Glomerular visceral epithelial cell (primary cell): ENCODE results near the gene ZNF841.
A peak's percentile ranks its signal among the peaks of the same experiment; 100 is the strongest.
"Not testable (repeated sequence)": the region's sequence is repeated elsewhere in the genome, so short reads cannot be mapped to it uniquely, and the experiment has no call there.

Source experiments
- DNase-seq: peaks from one replicate; pipeline ENCODE4 v3.0.0-alpha.2; 2016; ENCODE audit errors: extremely low spot score

ZNF841 gene

GRCh38 chr19:52095172-52096014, at the start of gene ZNF841:
TSS of gene ZNF841 (minus strand) at chr19:52095765. CDS start at chr19:52084801, 10,964 bp downstream.
- peak; percentile 88 for DNase-seq

DNA sequence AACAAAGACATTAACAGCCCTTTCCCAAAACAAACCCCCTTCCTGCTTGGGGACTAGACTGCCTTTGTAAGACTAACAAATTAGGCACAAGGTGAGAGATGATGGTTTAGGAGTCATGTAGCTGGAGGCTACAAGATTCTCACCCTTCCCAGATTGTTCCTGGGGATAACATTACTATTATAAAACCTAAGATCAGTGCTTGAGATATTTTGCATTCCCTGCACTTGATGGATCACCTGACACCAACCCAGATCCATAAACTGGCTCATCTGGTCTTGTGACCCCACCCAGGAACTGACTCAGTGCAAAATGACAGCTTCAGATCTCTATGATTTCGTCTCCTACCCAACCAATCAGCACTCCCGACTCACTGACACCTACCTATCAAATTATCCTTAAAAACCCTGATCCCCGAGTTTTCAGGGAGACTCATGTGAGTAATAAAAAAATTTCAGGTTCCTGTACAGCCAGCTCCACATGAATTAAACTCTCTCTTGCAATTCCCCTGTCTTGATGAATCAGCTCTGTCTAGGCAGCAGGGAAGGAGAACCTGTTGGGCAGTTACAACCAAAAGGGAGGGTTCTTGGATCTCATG, 46.5 kb upstream of the ZNF841 start:
- DNase-seq: no peak

DNA sequence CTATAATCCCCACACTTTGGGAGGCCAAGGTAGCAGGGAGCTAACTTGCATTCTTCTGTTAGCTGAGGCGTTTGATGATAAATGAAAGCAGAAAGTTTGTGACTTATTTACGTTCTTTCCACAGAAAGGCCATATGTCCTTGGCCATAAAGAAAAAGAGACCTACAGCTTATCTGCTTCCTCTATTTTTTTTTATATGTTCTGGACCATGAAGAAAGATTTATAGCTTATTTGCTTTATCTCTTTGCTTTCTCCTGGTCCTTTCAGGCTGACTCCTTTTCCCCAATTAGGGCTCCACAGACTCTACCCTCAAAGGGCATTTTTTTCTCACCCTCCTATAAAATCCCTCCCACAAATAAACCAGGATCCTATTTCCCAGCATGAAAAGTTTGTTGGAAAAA, 45.6 kb upstream of the ZNF841 start:
- DNase-seq: no peak

GRCh38 chr19:52140032-52140710, 44.6 kb upstream of the ZNF841 start:
- no peak for DNase-seq

DNA sequence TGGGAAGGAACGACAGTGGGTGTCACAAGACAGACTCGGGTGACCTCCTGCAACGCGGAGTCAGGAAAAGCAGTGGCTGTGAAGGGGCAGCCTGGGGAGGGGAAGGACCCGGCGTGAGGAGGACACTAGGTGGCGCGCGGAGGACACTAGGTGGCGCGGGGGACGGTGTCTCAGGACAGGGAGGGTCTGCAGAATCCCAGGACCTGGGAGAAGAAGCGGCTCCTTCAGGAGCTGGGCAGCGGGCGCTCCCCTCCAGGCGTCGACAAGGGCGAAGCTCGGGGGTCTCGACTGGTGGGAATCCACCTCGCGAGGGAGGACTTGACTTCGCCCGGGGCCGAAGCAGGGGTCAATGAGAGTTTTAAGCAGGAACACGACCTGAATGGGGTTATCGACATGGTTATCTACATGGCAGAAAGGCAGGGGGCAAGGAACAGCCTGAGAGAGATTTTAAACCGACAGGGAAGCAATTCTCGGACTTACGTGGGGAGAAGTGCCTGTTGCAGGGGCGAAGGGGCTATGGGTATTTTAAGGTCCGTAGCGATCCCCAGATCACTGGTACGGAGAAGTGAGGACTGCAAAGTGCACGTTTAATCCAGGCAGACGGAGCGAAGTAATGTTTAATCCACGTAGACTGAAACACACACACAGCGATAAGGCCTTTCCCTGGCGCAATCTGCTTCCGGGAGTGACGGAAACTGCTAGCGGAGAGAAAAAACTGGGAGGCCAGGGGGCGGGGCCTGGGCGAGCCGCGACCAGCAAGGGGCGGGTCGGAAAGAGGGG, 43.9 kb upstream of the ZNF841 start, which contains the start of gene ZNF616:
ZNF616 (minus strand) TSS at position 687 of the 780 bp plus-strand sequence. CDS start 9,426 bp downstream, outside the sequence.
- peak; percentile 89 for DNase-seq

- DNase-seq: no peak
Measured at GRCh38 chr19:52138983-52139251, 43.4 kb upstream of the ZNF841 start.

DNA sequence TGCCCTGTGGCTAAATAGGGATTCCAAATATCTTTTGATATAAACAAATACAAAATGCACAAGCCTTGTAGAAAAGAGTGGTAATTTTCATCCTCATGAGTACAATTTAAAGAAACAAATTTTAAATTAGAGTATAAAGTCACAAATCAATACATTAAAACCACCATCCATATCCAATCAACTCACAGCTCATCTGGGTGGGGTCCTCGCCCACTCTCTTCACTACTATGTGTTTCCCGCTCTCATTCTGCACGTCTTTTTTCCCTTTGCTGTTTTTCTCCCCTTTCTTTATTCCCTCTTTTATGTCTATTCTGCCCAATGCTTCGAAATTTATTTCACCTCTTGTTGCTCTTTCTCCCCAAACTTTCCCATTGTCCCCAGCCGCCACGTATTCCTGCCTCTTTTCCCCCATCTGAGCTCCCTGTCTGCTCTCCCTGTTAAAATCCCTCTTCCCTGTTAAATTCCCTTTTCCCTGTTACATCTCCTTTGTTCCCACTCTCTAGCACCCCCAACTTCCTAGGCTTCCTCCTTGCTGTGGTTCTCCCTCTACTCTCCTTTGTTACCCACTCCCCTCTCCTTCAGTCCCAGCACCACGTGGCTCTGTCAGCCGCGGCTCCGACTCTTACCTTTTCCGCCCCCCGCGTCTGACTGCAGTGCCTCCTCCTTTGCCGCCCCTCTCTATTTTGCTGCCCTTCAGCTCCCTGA, 42.9 kb upstream of the ZNF841 start:
- DNase-seq: peak; percentile 7

GRCh38 chr19:52120286-52120685, 24.7 kb upstream of the ZNF841 start:
- no peak for DNase-seq

- no peak for DNase-seq
Measured at GRCh38 chr19:52115526-52116053, 20.0 kb upstream of the ZNF841 start.

DNA sequence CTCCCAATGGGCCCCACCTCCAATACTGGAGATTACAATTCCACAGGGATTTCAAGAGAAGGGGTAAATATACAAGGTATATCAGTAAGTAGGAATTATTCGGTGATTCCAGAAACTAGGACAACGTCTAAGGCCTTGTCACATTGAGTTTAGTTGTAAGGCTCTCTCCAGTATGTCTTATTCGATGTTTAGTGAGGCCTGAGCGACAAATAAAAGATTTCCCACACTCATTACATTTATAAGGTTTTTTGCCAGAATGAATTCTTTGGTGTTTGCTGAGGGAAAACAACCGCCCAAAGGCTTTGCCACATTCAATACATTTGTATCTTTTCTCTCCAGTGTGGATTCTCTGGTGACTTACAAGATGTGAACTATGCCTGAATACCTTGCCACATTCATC, 19.1 kb upstream of the ZNF841 start:
- no peak for DNase-seq

DNA sequence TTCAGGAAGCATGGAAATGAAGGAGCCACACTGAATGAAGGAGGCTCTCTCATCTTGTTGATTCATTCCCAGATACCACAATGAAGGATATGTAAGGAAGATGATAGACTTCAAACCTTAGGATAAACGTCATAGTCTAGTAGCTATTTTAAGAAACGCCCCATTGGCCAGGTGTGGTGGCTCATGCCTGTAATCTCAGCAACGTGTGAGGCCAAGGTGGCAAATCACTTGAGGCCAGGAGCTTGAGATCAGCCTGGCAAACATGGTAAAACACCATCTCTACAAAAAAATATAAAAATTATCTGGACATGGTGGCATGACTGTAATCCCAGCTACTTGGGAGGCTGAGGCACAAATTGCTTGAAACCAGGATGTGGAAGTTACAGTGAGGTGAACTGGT, 17.1 kb upstream of the ZNF841 start:
- no peak for DNase-seq

- DNase-seq: no peak
Measured at GRCh38 chr19:52110780-52111179, 15.2 kb upstream of the ZNF841 start.

DNA sequence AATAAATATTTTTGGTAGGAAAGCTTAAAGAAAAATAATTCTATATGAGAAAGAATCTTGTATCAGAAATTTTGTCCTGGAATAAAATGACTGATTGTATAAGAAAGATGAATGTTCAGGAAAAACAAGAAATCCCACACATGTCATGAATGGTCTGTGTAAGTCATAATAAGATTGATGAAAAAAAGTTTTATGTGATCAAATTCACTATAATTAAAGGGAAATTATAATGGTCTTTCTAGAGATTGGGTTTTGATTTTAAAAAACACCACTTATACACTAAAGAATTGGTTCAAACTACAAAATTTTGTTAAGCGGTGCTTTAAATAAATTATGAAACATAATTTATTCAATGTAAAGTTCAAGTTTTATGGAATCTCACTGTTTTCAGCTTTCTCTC, 7.2 kb upstream of the ZNF841 start:
- DNase-seq: no peak

DNA sequence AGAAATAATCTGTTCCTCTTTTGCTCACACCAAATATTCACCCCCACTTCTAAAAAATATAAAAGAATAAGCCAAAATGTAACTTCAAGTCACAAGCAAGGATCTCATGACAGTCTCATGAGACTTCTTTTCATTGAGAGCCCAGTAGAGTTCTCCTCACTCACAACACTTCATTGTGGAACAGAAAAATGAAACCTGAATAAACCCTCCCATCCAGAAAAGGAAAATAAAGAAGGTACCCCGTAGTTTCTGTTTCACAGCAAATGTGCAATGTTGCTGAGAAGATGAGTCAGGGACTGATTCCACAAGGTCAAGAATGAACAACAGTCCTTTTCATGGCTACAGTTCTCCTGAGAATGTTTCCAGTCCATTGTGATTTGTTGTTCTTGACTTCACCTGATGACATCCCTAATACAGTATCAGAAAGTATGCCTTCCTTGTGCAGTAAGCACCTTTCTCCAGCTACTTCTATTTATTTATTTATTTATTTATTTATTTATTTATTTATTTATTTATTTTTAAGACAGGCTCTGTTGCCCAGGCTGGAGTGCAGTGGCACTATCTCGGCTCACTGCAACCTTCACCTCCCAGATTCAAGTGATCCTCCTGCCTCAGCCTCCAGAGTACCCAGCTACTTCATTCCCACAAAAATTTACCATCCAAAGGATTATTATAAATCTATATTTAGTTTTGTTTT, 6.4 kb upstream of the ZNF841 start:
- no peak for DNase-seq

- no peak for DNase-seq
Measured at GRCh38 chr19:52099497-52100138, 4.1 kb upstream of the ZNF841 start.

- DNase-seq: not testable (repeated sequence)
Measured at GRCh38 chr19:52096416-52096815, 851 bp upstream of the ZNF841 start.

DNA sequence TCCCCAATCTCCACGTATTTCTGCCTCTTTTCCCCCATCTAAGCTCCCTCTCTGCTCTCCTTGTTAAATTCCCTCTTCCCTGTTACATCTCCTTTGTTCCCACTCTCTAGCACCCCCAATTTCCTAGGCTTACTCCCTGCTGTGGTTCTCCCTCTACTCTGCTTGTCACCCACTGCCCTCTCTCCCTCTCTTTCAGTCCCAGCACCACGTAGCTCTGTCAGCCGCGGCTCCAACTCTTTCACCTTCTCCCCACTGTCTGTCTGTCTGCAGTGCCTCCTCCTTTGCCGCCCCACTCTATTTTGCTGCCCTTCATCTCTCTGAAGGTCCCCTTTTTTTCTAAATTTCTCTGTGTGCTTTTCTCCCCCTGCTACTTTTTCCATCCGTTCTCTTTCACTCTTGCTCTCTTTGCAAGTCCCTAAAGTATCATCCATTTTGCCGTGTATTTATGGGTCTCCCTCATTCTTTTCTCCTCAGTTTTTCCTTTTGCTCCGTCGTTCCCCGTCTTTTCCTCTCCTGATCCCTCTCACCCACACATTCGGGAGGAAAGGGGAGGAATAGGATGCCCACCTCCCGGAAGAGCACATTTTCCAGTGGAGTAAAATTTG, 937 bp downstream of the ZNF841 start:
- DNase-seq: peak; percentile 3

GRCh38 chr19:52086481-52086880, 9.1 kb downstream of the ZNF841 start:
- no peak for DNase-seq

DNA sequence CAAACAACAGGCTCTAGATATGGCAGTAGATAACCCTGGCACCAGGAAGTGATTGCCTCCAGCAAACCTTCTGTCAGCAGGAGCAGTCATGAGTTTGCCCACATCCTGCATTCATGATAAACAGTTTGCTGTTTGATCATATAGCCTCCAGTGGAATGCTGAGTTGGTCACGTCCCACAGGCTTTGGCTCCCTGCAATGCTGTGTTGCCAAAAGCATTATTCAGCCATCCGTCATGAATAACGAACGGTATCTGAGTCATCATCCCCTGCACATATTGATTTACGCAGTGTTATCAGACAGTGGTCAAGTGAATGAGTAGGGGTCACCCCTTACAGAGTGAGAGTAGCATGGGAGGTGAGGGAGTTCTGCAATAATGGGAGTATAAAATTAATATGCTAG, 25.1 kb downstream of the ZNF841 start:
- DNase-seq: no peak

GRCh38 chr19:52069653-52070052, 25.9 kb downstream of the ZNF841 start:
- no peak for DNase-seq
